Upper lobe of right lung (tissue), 1 donor: ENCODE data around the gene CRYGD. TPM values are rescaled to one million over a fixed set of nuclear protein-coding genes. Genes with fewer than 3 reads are reported as not detected.
"Not testable (repeated sequence)": the region's sequence is repeated elsewhere in the genome, so short reads cannot be mapped to it uniquely, and the experiment has no call there.

Experiments used
- ATAC-seq: fragments of 200-7000 bp; cut with Tn5 transposase; one replicate; pipeline ENCODE4 v1.9.1; 2020; ENCODE audit warnings: mild to moderate bottlenecking, moderate library complexity
- DNase-seq: peaks from one replicate; pipeline ENCODE4 v3.0.0-alpha.2; 2020
- H3K27ac ChIP-seq: fragments of 200-600 bp; one replicate; pipeline ENCODE4 v1.8.0; 2022
- H3K27me3 ChIP-seq: fragments of 200-600 bp; one replicate; pipeline ENCODE4 v1.8.0; 2022; ENCODE audit warnings: mild to moderate bottlenecking
- H3K36me3 ChIP-seq: fragments of 200-600 bp; one replicate; pipeline ENCODE4 v1.8.0; 2022
- H3K4me1 ChIP-seq: fragments of 200-600 bp; one replicate; pipeline ENCODE4 v1.8.0; 2022
- H3K4me3 ChIP-seq: fragments of 200-600 bp; one replicate; pipeline ENCODE4 v1.8.0; 2022; ENCODE audit warnings: mild to moderate bottlenecking
- H3K9me3 ChIP-seq: fragments of 200-600 bp; one replicate; pipeline ENCODE4 v1.8.0; 2022
- CTCF ChIP-seq: fragments of 200-600 bp; IDR thresholded peaks from one replicate; pipeline ENCODE4 v1.8.0; 2022; ENCODE audit warnings: antibody characterized with exemption
- intact Hi-C: fragments of 100-400 bp; cut with DNase I; formaldehyde crosslinking; loops from one replicate; pipeline ENCODE4 v1.11.0; 2022
- total RNA-seq: library from RNA; stranded (reverse); fragmentation: NEBNext Ultra II Directional; extraction: Animal tissue kit (Norgen Biotek cat#: 25700); gene quantifications from one replicate; pipeline ENCODE4 v1.2.1, GENCODE V29; 2021
- donor health status: DM: no; HTN: yes; CAD: no; lungs with severe emphysema.

The CRYGD gene
- total RNA-seq, 1 donor from 2014 or later: not detected

GRCh38 chr2:208127090-208127489 lies 2.8 kb upstream of the CRYGD start:
- intact Hi-C loops: no loop called here
- Histone ChIP-seq H3K9me3 (no peaks in the 10 kb centered on the region), H3K4me3 (no peak overlapping the region), H3K27me3 (peaks cover 35% of the 10 kb centered on the region), H3K4me1 (no peaks in the 10 kb centered on the region), H3K36me3 (no peaks in the 10 kb centered on the region), H3K27ac (no peak overlapping the region)
- DNase-seq (no peak), ATAC-seq (no peak)
- TF ChIP-seq CTCF: no peak

- Histone ChIP-seq H3K4me1 (no peaks in the 10 kb centered on the region), H3K27me3 (peaks cover 35% of the 10 kb centered on the region), H3K27ac (no peak overlapping the region), H3K4me3 (no peak overlapping the region), H3K36me3 (no peaks in the 10 kb centered on the region), H3K9me3 (no peaks in the 10 kb centered on the region)
- DNase-seq: no peak
- no peak for ATAC-seq
- no peak for TF ChIP-seq CTCF
- intact Hi-C loops: no loop called here
Observed at GRCh38 chr2:208125251-208125650, 927 bp upstream of the CRYGD start.

DNA sequence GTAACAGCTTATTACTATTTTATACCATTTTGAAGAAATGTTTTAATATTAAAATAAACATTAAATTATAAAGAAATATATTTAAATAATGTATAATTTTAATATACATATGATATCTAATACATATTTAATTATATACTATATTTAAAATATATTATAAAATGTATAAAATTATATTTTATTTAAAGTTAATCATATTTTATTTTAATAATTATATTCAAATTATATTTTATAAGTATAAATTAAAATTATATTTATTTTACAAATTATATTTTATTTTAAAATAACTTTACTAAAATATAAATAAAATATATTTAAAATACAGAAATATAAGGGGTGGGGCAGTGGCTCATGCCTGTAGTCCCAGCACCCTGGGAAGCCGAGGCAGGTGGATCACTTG lies 2.1 kb downstream of the CRYGD start:
- no peak overlapping the region for H3K27ac ChIP-seq
- intact Hi-C loops: no loop called here
- no peaks in the 10 kb centered on the region for H3K4me1 ChIP-seq

DNA sequence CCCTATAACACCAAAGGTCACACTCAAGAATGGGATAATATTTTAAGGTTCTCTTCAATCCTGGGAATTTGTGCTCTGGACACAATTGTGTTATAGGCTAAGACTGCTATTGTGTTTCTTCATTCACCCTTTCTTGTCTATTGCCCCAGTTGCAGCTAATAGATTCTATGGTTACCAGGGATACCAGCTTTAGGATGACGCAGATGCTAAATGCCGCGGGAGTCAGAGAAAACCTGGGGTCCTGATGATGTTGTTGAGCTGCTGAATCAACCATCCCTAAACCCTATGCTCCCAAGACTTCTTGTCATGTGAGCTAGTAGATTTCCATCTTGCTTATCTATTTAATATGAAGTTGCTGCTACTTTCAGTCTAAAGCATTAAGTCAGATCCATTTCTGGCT lies 5.4 kb downstream of the CRYGD start:
- Histone ChIP-seq H3K27ac (no peak overlapping the region), H3K36me3 (no peaks in the 10 kb centered on the region), H3K4me3 (no peak overlapping the region), H3K27me3 (peaks cover 14% of the 10 kb centered on the region), H3K4me1 (no peaks in the 10 kb centered on the region), H3K9me3 (no peaks in the 10 kb centered on the region)
- ATAC-seq (no peak), DNase-seq (no peak)
- intact Hi-C loops: no loop called here
- no peak for TF ChIP-seq CTCF

More for the DNA sequence above, 2.1 kb downstream of the CRYGD start:
- Histone ChIP-seq H3K27me3 (peaks cover 35% of the 10 kb centered on the region), H3K36me3 (no peaks in the 10 kb centered on the region), H3K4me3 (no peak overlapping the region), H3K9me3 (no peaks in the 10 kb centered on the region)
- TF ChIP-seq CTCF: no peak
- ATAC-seq: no peak
- no peak for DNase-seq

- H3K27me3 ChIP-seq, H3K4me3 ChIP-seq, H3K36me3 ChIP-seq, ATAC-seq, H3K9me3 ChIP-seq, DNase-seq, H3K4me1 ChIP-seq, H3K27ac ChIP-seq, intact Hi-C loops: not testable (repeated sequence)
Observed at GRCh38 chr2:208117390-208117789, 6.9 kb downstream of the CRYGD start.

DNA sequence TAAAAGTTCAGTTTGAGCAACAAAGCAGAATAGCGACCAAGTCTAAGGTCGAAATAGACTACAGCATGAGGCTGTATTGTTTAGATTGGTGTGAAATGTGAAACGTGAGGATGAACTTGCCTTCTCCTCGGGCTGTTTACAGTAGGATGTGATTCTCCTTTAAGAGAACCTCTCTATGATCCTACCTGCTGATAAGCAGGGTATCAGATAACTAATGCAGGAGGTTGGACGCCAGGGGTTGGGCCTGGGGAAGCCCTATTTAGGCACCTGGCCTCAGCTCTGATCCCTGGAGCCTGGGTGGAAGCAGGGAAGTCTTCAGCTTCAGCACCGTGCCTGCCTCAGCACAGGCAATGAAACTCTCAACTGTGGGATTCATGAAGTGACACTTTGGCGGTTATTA lies 11.4 kb downstream of the CRYGD start:
- Histone ChIP-seq H3K27me3 (no peaks in the 10 kb centered on the region), H3K4me3 (no peak overlapping the region), H3K4me1 (no peaks in the 10 kb centered on the region), H3K27ac (no peak overlapping the region), H3K36me3 (no peaks in the 10 kb centered on the region), H3K9me3 (no peaks in the 10 kb centered on the region)
- no peak for DNase-seq
- no peak for ATAC-seq
- intact Hi-C loops: no loop called here
- no peak for TF ChIP-seq CTCF

- ATAC-seq: peak; percentile 24
- H3K4me1 ChIP-seq, H3K36me3 ChIP-seq, DNase-seq, H3K27me3 ChIP-seq, H3K4me3 ChIP-seq, intact Hi-C loops, H3K27ac ChIP-seq, H3K9me3 ChIP-seq: not testable (repeated sequence)
Observed at GRCh38 chr2:208112273-208112745, 12.0 kb downstream of the CRYGD start.
